T-helper 2 cell treated with Interferon-gamma antibody and Interleukin-4, amounts not matched to agents 5 μg/mL and 100 μg/mL, for 36 hours (primary cell): ENCODE measurements around the gene MCM5.

Experiments
- DNase-seq: peaks from one replicate; pipeline ENCODE4 v3.0.0; 2021; ENCODE audit warnings: low spot score
- H3K27ac Mint-ChIP-seq: one replicate; pipeline ENCODE4 v1.8.0; 2021; ENCODE audit warnings: mild to moderate bottlenecking, mixed read lengths
- H3K27me3 Mint-ChIP-seq: one replicate; pipeline ENCODE4 v1.8.0; 2021; ENCODE audit warnings: low read depth, mixed read lengths
- H3K36me3 Mint-ChIP-seq: one replicate; pipeline ENCODE4 v1.8.0; 2021; ENCODE audit warnings: low read depth, mixed read lengths
- H3K4me1 Mint-ChIP-seq: one replicate; pipeline ENCODE4 v1.8.0; 2021; ENCODE audit warnings: low read depth, mixed read lengths
- H3K4me3 Mint-ChIP-seq: one replicate; pipeline ENCODE4 v1.8.0; 2022; ENCODE audit warnings: mild to moderate bottlenecking, moderate library complexity, mixed read lengths
- H3K9me3 Mint-ChIP-seq: one replicate; pipeline ENCODE4 v1.8.0; 2021; ENCODE audit warnings: mixed read lengths

Gene MCM5

GRCh38 chr22:35369996-35370395 is 29.9 kb upstream of the MCM5 start:
- H3K9me3 Mint-ChIP-seq: no peaks in the 10 kb centered on the region
- H3K4me1 Mint-ChIP-seq: peaks cover 7% of the 10 kb centered on the region
- H3K27ac Mint-ChIP-seq: no peak overlapping the region
- H3K27me3 Mint-ChIP-seq: peaks cover 15% of the 10 kb centered on the region
- H3K36me3 Mint-ChIP-seq: no peaks in the 10 kb centered on the region
- H3K4me3 Mint-ChIP-seq: no peak overlapping the region
- no peak for DNase-seq

GRCh38 chr22:35373781-35374180 is 26.2 kb upstream of the MCM5 start:
- peaks cover 17% of the 10 kb centered on the region for H3K4me1 Mint-ChIP-seq
- DNase-seq: no peak
- H3K9me3 Mint-ChIP-seq: no peaks in the 10 kb centered on the region
- H3K4me3 Mint-ChIP-seq: no peak overlapping the region
- no peak overlapping the region for H3K27ac Mint-ChIP-seq
- no peaks in the 10 kb centered on the region for H3K36me3 Mint-ChIP-seq
- H3K27me3 Mint-ChIP-seq: peaks cover 7% of the 10 kb centered on the region

- no peaks in the 10 kb centered on the region for H3K36me3 Mint-ChIP-seq
- H3K27me3 Mint-ChIP-seq: peaks cover 8% of the 10 kb centered on the region
- peaks cover 17% of the 10 kb centered on the region for H3K4me1 Mint-ChIP-seq
- H3K27ac Mint-ChIP-seq: no peak overlapping the region
- H3K9me3 Mint-ChIP-seq: no peaks in the 10 kb centered on the region
- DNase-seq: no peak
- no peak overlapping the region for H3K4me3 Mint-ChIP-seq
These were observed 24.9 kb upstream of the MCM5 start for GRCh38 chr22:35375031-35375430.

GRCh38 chr22:35375526-35375925 is 24.4 kb upstream of the MCM5 start:
- Mint-ChIP-seq H3K27me3 (peaks cover 11% of the 10 kb centered on the region), H3K4me3 (no peak overlapping the region), H3K27ac (no peak overlapping the region), H3K36me3 (no peaks in the 10 kb centered on the region), H3K4me1 (peaks cover 17% of the 10 kb centered on the region), H3K9me3 (no peaks in the 10 kb centered on the region)
- no peak for DNase-seq

- DNase-seq: peak; percentile 35
- Mint-ChIP-seq H3K27me3 (peaks cover 16% of the 10 kb centered on the region), H3K36me3 (no peaks in the 10 kb centered on the region), H3K4me3 (peak overlapping the region; percentile 36), H3K9me3 (no peaks in the 10 kb centered on the region), H3K4me1 (peaks cover 24% of the 10 kb centered on the region), H3K27ac (peak overlapping the region; percentile 79)
These were observed 23.0 kb upstream of the MCM5 start for GRCh38 chr22:35376728-35377472.

- no peaks in the 10 kb centered on the region for H3K9me3 Mint-ChIP-seq
- peak overlapping the region; percentile 79 for H3K27ac Mint-ChIP-seq
- no peaks in the 10 kb centered on the region for H3K36me3 Mint-ChIP-seq
- H3K4me1 Mint-ChIP-seq: peaks cover 20% of the 10 kb centered on the region
- H3K27me3 Mint-ChIP-seq: peaks cover 18% of the 10 kb centered on the region
- DNase-seq: no peak
- H3K4me3 Mint-ChIP-seq: peak overlapping the region; percentile 36
These were observed 22.2 kb upstream of the MCM5 start for GRCh38 chr22:35377735-35378134.

- DNase-seq: no peak
- H3K27ac Mint-ChIP-seq: no peak overlapping the region
- peaks cover 21% of the 10 kb centered on the region for H3K27me3 Mint-ChIP-seq
- H3K4me3 Mint-ChIP-seq: no peak overlapping the region
- H3K4me1 Mint-ChIP-seq: peaks cover 20% of the 10 kb centered on the region
- no peaks in the 10 kb centered on the region for H3K36me3 Mint-ChIP-seq
- no peaks in the 10 kb centered on the region for H3K9me3 Mint-ChIP-seq
These were observed 21.3 kb upstream of the MCM5 start for GRCh38 chr22:35378621-35379020.

GRCh38 chr22:35379146-35379993 is 20.6 kb upstream of the MCM5 start:
- Mint-ChIP-seq H3K36me3 (no peaks in the 10 kb centered on the region), H3K9me3 (no peaks in the 10 kb centered on the region), H3K27ac (no peak overlapping the region), H3K27me3 (peaks cover 24% of the 10 kb centered on the region), H3K4me3 (no peak overlapping the region), H3K4me1 (peaks cover 20% of the 10 kb centered on the region)
- DNase-seq: no peak

GRCh38 chr22:35380013-35380412 is 19.9 kb upstream of the MCM5 start:
- Mint-ChIP-seq H3K4me3 (peak overlapping the region; percentile 73), H3K27me3 (peaks cover 24% of the 10 kb centered on the region), H3K9me3 (no peaks in the 10 kb centered on the region), H3K4me1 (peaks cover 20% of the 10 kb centered on the region), H3K27ac (no peak overlapping the region), H3K36me3 (no peaks in the 10 kb centered on the region)
- DNase-seq: no peak

- Mint-ChIP-seq H3K27ac (no peak within 1 kb of the TSS), H3K4me1 (peaks cover 19% of the 10 kb centered on the region), H3K4me3 (peak within 1 kb of the TSS; percentile 73), H3K9me3 (no peaks in the 10 kb centered on the region), H3K27me3 (peaks cover 24% of the 10 kb centered on the region), H3K36me3 (no peaks in the 10 kb centered on the region)
- DNase-seq: peak; percentile 64
These were observed 19.2 kb upstream of the MCM5 start, which contains the start of gene HMOX1 for GRCh38 chr22:35380537-35381423. Gene HMOX1 (plus strand): TSS chr22:35381096. CDS start chr22:35381174, 78 bp downstream.

- peak overlapping the region; percentile 54 for H3K4me3 Mint-ChIP-seq
- H3K27ac Mint-ChIP-seq: no peak overlapping the region
- no peaks in the 10 kb centered on the region for H3K9me3 Mint-ChIP-seq
- H3K4me1 Mint-ChIP-seq: peaks cover 19% of the 10 kb centered on the region
- no peak for DNase-seq
- H3K36me3 Mint-ChIP-seq: no peaks in the 10 kb centered on the region
- H3K27me3 Mint-ChIP-seq: peaks cover 24% of the 10 kb centered on the region
These were observed 18.4 kb upstream of the MCM5 start for GRCh38 chr22:35381424-35382009.

- no peak for DNase-seq
- Mint-ChIP-seq H3K27me3 (peaks cover 24% of the 10 kb centered on the region), H3K27ac (no peak overlapping the region), H3K36me3 (no peaks in the 10 kb centered on the region), H3K4me3 (no peak overlapping the region), H3K9me3 (no peaks in the 10 kb centered on the region), H3K4me1 (peaks cover 8% of the 10 kb centered on the region)
These were observed 16.3 kb upstream of the MCM5 start for GRCh38 chr22:35383679-35384071.

- Mint-ChIP-seq H3K27ac (no peak overlapping the region), H3K27me3 (peaks cover 25% of the 10 kb centered on the region), H3K36me3 (no peaks in the 10 kb centered on the region), H3K4me1 (peaks cover 8% of the 10 kb centered on the region), H3K4me3 (no peak overlapping the region), H3K9me3 (no peaks in the 10 kb centered on the region)
- no peak for DNase-seq
These were observed 15.4 kb upstream of the MCM5 start for GRCh38 chr22:35384527-35384926.
